Heart right ventricle (tissue), 16 donors: ENCODE results near the gene MYH7. TPM values are rescaled to one million over a fixed set of nuclear protein-coding genes. Genes with fewer than 3 reads are reported as not detected.

ENCODE experiments used
- ATAC-seq, 8 donors: fragments of 200-7000 bp; cut with Tn5 transposase; one replicate each; pipeline ENCODE4 v1.9.1; 2020; ENCODE audit warnings: mild to moderate bottlenecking in 8 of 8, moderate library complexity in 8 of 8, moderate number of reproducible peaks in 1 of 8
- DNase-seq, 2 donors: peaks; one replicate each; pipeline ENCODE4 v3.0.0-alpha.2; 2020
- H3K27ac ChIP-seq, 10 donors: fragments of 200-600 bp; sonication (generic) in 2 of 10; one replicate each; pipeline versions ENCODE4 v1.5.0 to v1.8.0; 2020 to 2022; ENCODE audit warnings: mild to moderate bottlenecking in 3 of 10
- H3K27me3 ChIP-seq, 7 donors: fragments of 200-600 bp; one replicate each; pipeline ENCODE4 v1.8.0; 2021 to 2022; ENCODE audit warnings: mild to moderate bottlenecking in 2 of 7
- H3K36me3 ChIP-seq, 9 donors: fragments of 200-600 bp; sonication (generic) in 1 of 9; one replicate each; pipeline versions ENCODE4 v1.5.0 to v1.8.0; 2020 to 2022; ENCODE audit warnings: mild to moderate bottlenecking in 2 of 9
- H3K4me1 ChIP-seq, 9 donors: fragments of 200-600 bp; sonication (generic) in 1 of 9; one replicate each; pipeline versions ENCODE4 v1.5.0 to v1.8.0; 2020 to 2022; ENCODE audit warnings: mild to moderate bottlenecking in 4 of 9
- H3K4me3 ChIP-seq, 10 donors: fragments of 200-600 bp; sonication (generic) in 2 of 10; one replicate each; pipeline versions ENCODE4 v1.5.0 to v1.8.0; 2020 to 2022; ENCODE audit warnings: mild to moderate bottlenecking in 7 of 10, moderate library complexity in 2 of 10
- H3K9me3 ChIP-seq, 11 donors: fragments of 200-600 bp in 10 of 11; sonication (generic) in 2 of 11; one replicate each; pipeline versions ENCODE4 v1.5.0 to v1.8.0; 2013 to 2022; ENCODE audit warnings: mild to moderate bottlenecking in 2 of 11, control low read depth in 1 of 11, moderate library complexity in 1 of 11
- CTCF ChIP-seq, 9 donors: fragments of 200-600 bp; sonication (generic) in 2 of 9; IDR thresholded peaks; one replicate each; pipeline versions ENCODE4 v1.5.0 to v1.8.0; 2021 to 2022; ENCODE audit warnings: antibody characterized with exemption in 9 of 9, mild to moderate bottlenecking in 5 of 9, moderate library complexity in 1 of 9
- WGBS, 2 donors: extraction: QIAGEN DNeasy Blood & Tissue Kit; methylation state at CpG; one replicate each; pipeline ENCODE4 v1.1.7; 2013; ENCODE audit warnings: inconsistent platforms in 1 of 2; 5-methylcytosine and 5-hydroxymethylcytosine counted together
- intact Hi-C, 10 donors: fragments of 100-400 bp; cut with DNase I; formaldehyde crosslinking; loops; one replicate each; pipeline versions ENCODE4 v1.11.1 to v1.14.2; 2022
- polyA plus RNA-seq, 2 donors: library from polyadenylated mRNA; stranded (reverse); fragments of 200-250 nt; gene quantifications; one replicate each; pipeline ENCODE4 v1.2.3, GENCODE V29; 2013
- total RNA-seq, 10 donors: library from RNA; stranded (reverse); fragmentation: NEBNext Ultra II Directional in 3 of 10; extraction: Animal tissue kit (Norgen Biotek cat#: 25700) in 3 of 10; gene quantifications; one replicate each; pipeline versions ENCODE4 v1.2.1 to v1.2.4, GENCODE V29; 2021 to 2023
- donor health status: Arrhythmogenic right ventricular cardiomyopathy.
- donor health status: ischemic (EF 13 %, LVEDD 7.1; RV severe dilation, severe dysfunction).
- donor health status: healthy with polysubstance abuse.
- donor health status: DM: no; HTN: yes; CAD: no.
- donor health status: DM: no; HTN: no; CAD: no.
- donor health status: ischemic (EF 25% LVEDD 6.9; RV normal size, moderate dysfunction).
- donor health status: ischemic (EF 25% LVEDD 5.7; RV mildly dilated, moderate dysfunction).
- donor health status: healthy.
- donor health status: DM: yes; HTN: yes; CAD: no.
- donor health status: Ischemic cardiomyopathy.
- donor health status: ischemic (EF 35%, LVEDD 5.7; RV mildly dilated, moderate dysfunction).
- donor health status: nonischemic (EF 11% LVEDD 7.7; RV severe dilation, severe dysfunction).
- donor health status: DM: yes; HTN: yes; CAD: no.
- donor health status: PGD.
- donor health status: ischemic (EF 29% LVEDD 5.4; RV normal size, mild dysfunction).
- donor health status: nonischemic (EF 23%, LVEDD 6.1; RV moderate dilation, normal function).

Gene MYH7
- total and polyA plus RNA-seq, 12 donors = 641 to 22,607 (median 18,940) TPM

- Histone ChIP-seq H3K9me3 (no peaks in the 10 kb centered on the region), H3K27ac (peak overlapping the region in 7 of 10 donors; percentile 81 to 96 (median 93))
Measured at GRCh38 chr14:23439107-23439835, 3.8 kb upstream of the MYH7 start.

GRCh38 chr14:23438101-23438971, 2.9 kb upstream of the MYH7 start:
- peak overlapping the region in 7 of 10 donors; percentile 81 to 96 (median 93) for H3K27ac ChIP-seq
- peaks cover 0 to 15% (median 7%) of the 10 kb centered on the region in 9 donors for H3K36me3 ChIP-seq
- ATAC-seq = peak; percentile 39 to 67 (median 50)
- peaks cover 0 to 64% (median 31%) of the 10 kb centered on the region in 9 donors for H3K4me1 ChIP-seq
- intact Hi-C loops = no loop called here
- peak; percentile 67 to 85 for DNase-seq
- H3K27me3 ChIP-seq = no peaks in the 10 kb centered on the region
- TF ChIP-seq CTCF (IDR thresholded peaks at IDR 0.05) = no peak
- 15 to 25% methylated on average over 15 of the region's 15 CpGs for WGBS, 2 donors
- H3K4me3 ChIP-seq = peak overlapping the region in 4 of 10 donors; percentile 8 to 26 (median 16)
- no peaks in the 10 kb centered on the region for H3K9me3 ChIP-seq

More at GRCh38 chr14:23439107-23439835, 3.8 kb upstream of the MYH7 start:
- 58 to 75% methylated on average over 6 of the region's 6 CpGs for WGBS, 2 donors
- DNase-seq (no peak), ATAC-seq (no peak)
- Histone ChIP-seq H3K4me1 (peaks cover 0 to 64% (median 31%) of the 10 kb centered on the region in 9 donors), H3K27me3 (no peaks in the 10 kb centered on the region), H3K4me3 (peak overlapping the region in 1 of 10 donors; percentile 26), H3K36me3 (peaks cover 0 to 6% (median 0%) of the 10 kb centered on the region in 9 donors)
- intact Hi-C loops = no loop called here
- no peak for TF ChIP-seq CTCF (IDR thresholded peaks at IDR 0.05)

- peak overlapping the region in 7 of 10 donors; percentile 81 to 96 (median 93) for H3K27ac ChIP-seq
Measured at GRCh38 chr14:23437133-23438100, 2.0 kb upstream of the MYH7 start.

More at GRCh38 chr14:23437133-23438100, 2.0 kb upstream of the MYH7 start:
- intact Hi-C loops = no loop called here
- ATAC-seq (peak in 2 of 8 donors; percentile 0 to 1), DNase-seq (peak in 1 of 2 donors; percentile 2)
- TF ChIP-seq CTCF (IDR thresholded peaks at IDR 0.05) = no peak
- WGBS, 2 donors = 47 to 63% methylated on average over 8 of the region's 8 CpGs
- Histone ChIP-seq H3K4me3 (peak overlapping the region in 1 of 10 donors; percentile 3), H3K36me3 (peaks cover 0 to 24% (median 7%) of the 10 kb centered on the region in 9 donors), H3K4me1 (peaks cover 0 to 62% (median 31%) of the 10 kb centered on the region in 9 donors), H3K9me3 (no peaks in the 10 kb centered on the region), H3K27me3 (no peaks in the 10 kb centered on the region)
